Glutamatergic neuron (in vitro differentiated cells): ENCODE results near the gene HECTD3. TPM values are rescaled to one million over a fixed set of nuclear protein-coding genes. Genes with fewer than 3 reads are reported as not detected.

Source experiments
- DNase-seq: peaks from one replicate; pipeline ENCODE4 v3.0.0; 2022
- H3K27ac Mint-ChIP-seq: one replicate; pipeline ENCODE4 v1.8.0; 2020; ENCODE audit warnings: mild to moderate bottlenecking, mixed read lengths, inconsistent platforms; ENCODE audit not compliant: unreplicated experiment
- H3K27me3 Mint-ChIP-seq: one replicate; pipeline ENCODE4 v1.8.0; 2020; ENCODE audit warnings: mild to moderate bottlenecking, moderate library complexity, mixed read lengths, inconsistent platforms; ENCODE audit not compliant: unreplicated experiment
- H3K36me3 Mint-ChIP-seq: one replicate; pipeline ENCODE4 v1.8.0; 2020; ENCODE audit warnings: mild to moderate bottlenecking, mixed read lengths, inconsistent platforms; ENCODE audit not compliant: unreplicated experiment
- H3K4me1 Mint-ChIP-seq: one replicate; pipeline ENCODE4 v1.8.0; 2020; ENCODE audit warnings: mild to moderate bottlenecking, low read depth, mixed read lengths, inconsistent platforms; ENCODE audit not compliant: unreplicated experiment
- H3K4me3 Mint-ChIP-seq: one replicate; pipeline ENCODE4 v1.8.0; 2020; ENCODE audit warnings: mild to moderate bottlenecking, mixed read lengths, inconsistent platforms; ENCODE audit not compliant: unreplicated experiment
- H3K9me3 Mint-ChIP-seq: one replicate; pipeline ENCODE4 v1.8.0; 2020; ENCODE audit warnings: mild to moderate bottlenecking, moderate library complexity, mixed read lengths, inconsistent platforms; ENCODE audit not compliant: unreplicated experiment
- CTCF ChIP-seq: fragments of 200-600 bp; sonication (generic); IDR thresholded peaks from one replicate; pipeline ENCODE4 v1.5.0; 2021; ENCODE audit not compliant: partially characterized antibody, unreplicated experiment
- total RNA-seq: library from RNA; stranded (reverse); fragmentation: NEBNext Ultra II Directional; extraction: Animal tissue kit (Norgen Biotek cat#: 25700); gene quantifications from one replicate; pipeline ENCODE4 v1.2.1, GENCODE V29; 2021; ENCODE audit not compliant: unreplicated experiment

Gene HECTD3
- total RNA-seq, 1 donor from 2014 or later: 137 TPM

GRCh38 chr1:45011837-45012638 lies 914 bp upstream of the HECTD3 start, which contains the start of gene UROD:
TSS of gene UROD (plus strand) at chr1:45012254. CDS start at chr1:45012266, 12 bp downstream.
- Mint-ChIP-seq H3K36me3 (no peaks in the 10 kb centered on the region), H3K4me3 (peak within 1 kb of the TSS; percentile 82), H3K27ac (peak within 1 kb of the TSS; percentile 89), H3K4me1 (peaks cover 29% of the 10 kb centered on the region), H3K9me3 (peaks cover 13% of the 10 kb centered on the region), H3K27me3 (peaks cover 13% of the 10 kb centered on the region)
- TF ChIP-seq CTCF: no peak
- DNase-seq: peak; percentile 91

- Mint-ChIP-seq H3K4me3 (peak overlapping the region; percentile 96), H3K27me3 (peaks cover 12% of the 10 kb centered on the region), H3K4me1 (peaks cover 29% of the 10 kb centered on the region), H3K9me3 (peaks cover 13% of the 10 kb centered on the region), H3K36me3 (no peaks in the 10 kb centered on the region), H3K27ac (peak overlapping the region; percentile 82)
- no peak for TF ChIP-seq CTCF
- DNase-seq: peak; percentile 52
These were observed 919 bp downstream of the HECTD3 start for GRCh38 chr1:45009956-45010854.

- H3K4me1 Mint-ChIP-seq: peaks cover 24% of the 10 kb centered on the region
These were observed 1.7 kb downstream of the HECTD3 start for GRCh38 chr1:45009296-45009865.

GRCh38 chr1:45008516-45008915 lies 2.6 kb downstream of the HECTD3 start:
- no peak for DNase-seq
- H3K9me3 Mint-ChIP-seq: peaks cover 13% of the 10 kb centered on the region
- H3K27ac Mint-ChIP-seq: no peak overlapping the region
- no peak overlapping the region for H3K4me3 Mint-ChIP-seq
- peaks cover 16% of the 10 kb centered on the region for H3K27me3 Mint-ChIP-seq
- peaks cover 21% of the 10 kb centered on the region for H3K4me1 Mint-ChIP-seq
- H3K36me3 Mint-ChIP-seq: no peaks in the 10 kb centered on the region
- TF ChIP-seq CTCF: no peak

More at GRCh38 chr1:45009296-45009865, 1.7 kb downstream of the HECTD3 start:
- H3K9me3 Mint-ChIP-seq: peaks cover 13% of the 10 kb centered on the region
- H3K36me3 Mint-ChIP-seq: no peaks in the 10 kb centered on the region
- no peak for TF ChIP-seq CTCF
- H3K4me3 Mint-ChIP-seq: peak overlapping the region; percentile 96
- no peak overlapping the region for H3K27ac Mint-ChIP-seq
- DNase-seq: no peak
- peaks cover 16% of the 10 kb centered on the region for H3K27me3 Mint-ChIP-seq
